ENCODE results near the gene OPCML. TPM values are rescaled to one million over a fixed set of nuclear protein-coding genes. Genes with fewer than 3 reads are reported as not detected.

OPCML gene
- total RNA-seq, 1 experiment from 2014 or later: not detected

DNA sequence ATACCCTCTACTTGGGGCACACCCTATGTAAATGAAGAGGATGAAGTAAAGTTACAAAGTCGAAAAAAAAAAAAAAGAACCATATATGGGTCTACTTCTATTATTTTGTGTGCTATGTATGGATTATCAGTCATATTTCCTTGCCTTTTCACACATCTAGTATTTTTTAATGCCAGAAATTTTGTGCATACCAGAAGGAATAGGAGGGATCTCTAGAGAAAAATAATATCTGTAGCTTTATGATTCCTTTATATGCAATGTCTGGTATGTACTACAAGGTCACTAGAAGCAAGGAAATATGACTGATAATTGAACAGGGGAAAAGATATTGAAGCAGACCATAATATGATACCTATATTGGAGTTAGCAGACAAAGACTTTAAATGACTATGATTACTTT lies 713.4 kb downstream of the OPCML start:
- BruUV-seq (replicated peaks): no TSS peak
- H3K9me3 ChIP-seq (ENCODE audit: low read length): peaks cover 33% of the 10 kb centered on the region
- no peaks in the 10 kb centered on the region for H3F3A ChIP-seq (ENCODE audit: low read length, unreplicated experiment)
- no peaks in the 10 kb centered on the region for H3K79me2 ChIP-seq (ENCODE audit: low read length)
- no peaks in the 10 kb centered on the region for H3K36me3 ChIP-seq (ENCODE audit: low read depth, low read length)
- H3K9ac ChIP-seq (ENCODE audit: low read length): no peak overlapping the region
- intact Hi-C loops (cut with micrococcal nuclease): no loop called here
- no peak overlapping the region for H3K4me3 ChIP-seq (ENCODE audit: low read length)
- no peak overlapping the region for H3K4me2 ChIP-seq (ENCODE audit: low read length)
- TF ChIP-seq EZH2phosphoT487 (IDR thresholded peaks at IDR 0.05; ENCODE audit: borderline replicate concordance, low read length) (no peak), EZH2 (IDR thresholded peaks at IDR 0.05; ENCODE audit: low read length, unreplicated experiment) (no peak)
- TF ChIP-seq, protein P1, sequence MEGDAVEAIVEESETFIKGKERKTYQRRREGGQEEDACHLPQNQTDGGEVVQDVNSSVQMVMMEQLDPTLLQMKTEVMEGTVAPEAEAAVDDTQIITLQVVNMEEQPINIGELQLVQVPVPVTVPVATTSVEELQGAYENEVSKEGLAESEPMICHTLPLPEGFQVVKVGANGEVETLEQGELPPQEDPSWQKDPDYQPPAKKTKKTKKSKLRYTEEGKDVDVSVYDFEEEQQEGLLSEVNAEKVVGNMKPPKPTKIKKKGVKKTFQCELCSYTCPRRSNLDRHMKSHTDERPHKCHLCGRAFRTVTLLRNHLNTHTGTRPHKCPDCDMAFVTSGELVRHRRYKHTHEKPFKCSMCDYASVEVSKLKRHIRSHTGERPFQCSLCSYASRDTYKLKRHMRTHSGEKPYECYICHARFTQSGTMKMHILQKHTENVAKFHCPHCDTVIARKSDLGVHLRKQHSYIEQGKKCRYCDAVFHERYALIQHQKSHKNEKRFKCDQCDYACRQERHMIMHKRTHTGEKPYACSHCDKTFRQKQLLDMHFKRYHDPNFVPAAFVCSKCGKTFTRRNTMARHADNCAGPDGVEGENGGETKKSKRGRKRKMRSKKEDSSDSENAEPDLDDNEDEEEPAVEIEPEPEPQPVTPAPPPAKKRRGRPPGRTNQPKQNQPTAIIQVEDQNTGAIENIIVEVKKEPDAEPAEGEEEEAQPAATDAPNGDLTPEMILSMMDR (conservative IDR thresholded peaks at IDR 0.05; ENCODE audit: low read depth, low read length): no peak
- DNase-seq: no peak
- H2AFZ ChIP-seq (ENCODE audit: low read length): no peak overlapping the region
- no peak for ATAC-seq
- H3K9me2 ChIP-seq (replicated peaks; ENCODE audit: low read length): no peaks in the 10 kb centered on the region
- H3K4me1 ChIP-seq (ENCODE audit: insufficient read depth, low read length): no peaks in the 10 kb centered on the region
- H3K27ac ChIP-seq (ENCODE audit: low read length): no peak overlapping the region
- no peaks in the 10 kb centered on the region for H4K20me1 ChIP-seq (ENCODE audit: low read length)
- POLR2A ChIA-PET (ENCODE audit: unreplicated experiment): no interaction called here
- CTCF ChIA-PET: no interaction called here
- H3K27me3 ChIP-seq (ENCODE audit: low read length): no peaks in the 10 kb centered on the region

DNA sequence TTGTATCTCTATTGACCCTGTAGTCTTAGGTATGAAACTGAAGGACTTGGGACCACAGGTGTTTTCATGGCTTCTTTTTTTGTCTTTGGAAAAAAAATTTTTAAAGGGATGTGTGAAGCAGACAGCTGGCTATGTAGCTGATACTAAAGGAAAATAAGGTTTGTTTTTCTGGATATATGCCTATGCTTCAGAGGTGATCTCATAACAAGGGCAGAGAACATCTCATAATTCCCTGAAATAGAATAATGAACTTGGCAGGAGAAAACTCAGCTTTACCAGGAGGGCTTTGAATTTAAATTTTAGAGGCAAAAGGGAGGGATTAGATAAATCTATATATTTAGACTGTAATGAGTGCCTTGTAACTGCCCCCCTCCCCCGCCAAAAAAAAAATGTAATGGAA lies 714.9 kb downstream of the OPCML start:
- Histone ChIP-seq H3K9me2 (replicated peaks; ENCODE audit: low read length) (no peaks in the 10 kb centered on the region), H3K9me3 (ENCODE audit: low read length) (peaks cover 42% of the 10 kb centered on the region), H3K4me1 (ENCODE audit: insufficient read depth, low read length) (no peaks in the 10 kb centered on the region), H3K27ac (ENCODE audit: low read length) (no peak overlapping the region), H3K36me3 (ENCODE audit: low read depth, low read length) (no peaks in the 10 kb centered on the region), H3F3A (ENCODE audit: low read length, unreplicated experiment) (no peaks in the 10 kb centered on the region), H3K4me2 (ENCODE audit: low read length) (no peak overlapping the region), H4K20me1 (ENCODE audit: low read length) (no peaks in the 10 kb centered on the region), H3K27me3 (ENCODE audit: low read length) (no peaks in the 10 kb centered on the region), H2AFZ (ENCODE audit: low read length) (no peak overlapping the region), H3K4me3 (ENCODE audit: low read length) (no peak overlapping the region), H3K79me2 (ENCODE audit: low read length) (no peaks in the 10 kb centered on the region), H3K9ac (ENCODE audit: low read length) (no peak overlapping the region)
- TF ChIP-seq EZH2 (IDR thresholded peaks at IDR 0.05; ENCODE audit: low read length, unreplicated experiment): no peak
- TF ChIP-seq EZH2phosphoT487 (IDR thresholded peaks at IDR 0.05; ENCODE audit: borderline replicate concordance, low read length): no peak
- TF ChIP-seq, protein P1 (conservative IDR thresholded peaks at IDR 0.05; ENCODE audit: low read depth, low read length): no peak
- intact Hi-C loops (cut with micrococcal nuclease): no loop called here
- ATAC-seq (no peak), DNase-seq (no peak)
- POLR2A ChIA-PET (ENCODE audit: unreplicated experiment): no interaction called here
- BruUV-seq (replicated peaks): no TSS peak
- CTCF ChIA-PET: no interaction called here

DNA sequence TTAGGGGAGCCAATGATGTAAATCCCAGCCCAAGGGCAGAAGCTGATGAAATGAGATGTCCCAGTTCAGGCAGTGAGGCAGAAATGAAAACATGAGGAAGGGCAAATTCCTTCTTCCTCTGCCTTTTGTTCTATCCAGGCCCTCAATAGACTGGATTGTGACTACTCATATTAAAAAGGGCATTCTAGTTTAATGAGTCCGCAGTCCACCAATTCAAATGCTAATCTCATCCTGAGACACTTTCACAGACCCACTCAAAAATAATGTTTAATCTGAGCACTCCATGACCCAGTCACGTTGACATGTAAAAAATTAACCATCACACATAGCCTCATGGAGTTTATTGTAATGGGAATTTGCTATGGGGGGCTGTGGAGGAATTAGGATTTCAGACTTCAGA lies 717.9 kb downstream of the OPCML start:
- no peak overlapping the region for H3K9ac ChIP-seq (ENCODE audit: low read length)
- DNase-seq (no peak), ATAC-seq (no peak)
- intact Hi-C loops (cut with micrococcal nuclease): no loop called here
- H3K27ac ChIP-seq (ENCODE audit: low read length): no peak overlapping the region
- peaks cover 7% of the 10 kb centered on the region; the same call in 1 of the 2 replicates for H3K27me3 ChIP-seq (ENCODE audit: low read length)
- BruUV-seq (replicated peaks): no TSS peak
- CTCF ChIA-PET: no interaction called here
- H3K4me3 ChIP-seq (ENCODE audit: low read length): no peak overlapping the region
- TF ChIP-seq, protein P1 (conservative IDR thresholded peaks at IDR 0.05; ENCODE audit: low read depth, low read length): no peak
- no peak for TF ChIP-seq EZH2 (IDR thresholded peaks at IDR 0.05; ENCODE audit: low read length, unreplicated experiment)
- no peak for TF ChIP-seq EZH2phosphoT487 (IDR thresholded peaks at IDR 0.05; ENCODE audit: borderline replicate concordance, low read length)
- H3K4me1 ChIP-seq (ENCODE audit: insufficient read depth, low read length): no peaks in the 10 kb centered on the region
- no peaks in the 10 kb centered on the region for H4K20me1 ChIP-seq (ENCODE audit: low read length)
- POLR2A ChIA-PET (ENCODE audit: unreplicated experiment): no interaction called here
- no peak overlapping the region for H2AFZ ChIP-seq (ENCODE audit: low read length)
- no peaks in the 10 kb centered on the region for H3K79me2 ChIP-seq (ENCODE audit: low read length)
- H3K9me2 ChIP-seq (replicated peaks; ENCODE audit: low read length): no peaks in the 10 kb centered on the region
- no peak overlapping the region for H3K4me2 ChIP-seq (ENCODE audit: low read length)
- no peaks in the 10 kb centered on the region for H3F3A ChIP-seq (ENCODE audit: low read length, unreplicated experiment)
- H3K9me3 ChIP-seq (ENCODE audit: low read length): peaks cover 31% of the 10 kb centered on the region
- H3K36me3 ChIP-seq (ENCODE audit: low read depth, low read length): no peaks in the 10 kb centered on the region

Data from PC-3 (cell line).